Occipital lobe (tissue), 2 donors: Measurements from ENCODE around the gene ALDH4A1. TPM values are rescaled to one million over a fixed set of nuclear protein-coding genes. Genes with fewer than 3 reads are reported as not detected.

Source experiments
- DNase-seq: peaks from one replicate; lab custom pipeline; 2025; lab: John Stamatoyannopoulos, UW
- total RNA-seq: library from RNA; depleted of rRNA; stranded (reverse); fragments of >200 nt; gene quantifications from one replicate; pipeline ENCODE4 v1.2.3, GENCODE V29; 2014

The ALDH4A1 gene
- total RNA-seq, 1 donor from 2014 or later: 6.4 TPM

GRCh38 chr1:18939398-18940302 lies 37.3 kb upstream of the ALDH4A1 start:
- no peak for DNase-seq

GRCh38 chr1:18938707-18939070 lies 36.3 kb upstream of the ALDH4A1 start:
- no peak for DNase-seq

DNA sequence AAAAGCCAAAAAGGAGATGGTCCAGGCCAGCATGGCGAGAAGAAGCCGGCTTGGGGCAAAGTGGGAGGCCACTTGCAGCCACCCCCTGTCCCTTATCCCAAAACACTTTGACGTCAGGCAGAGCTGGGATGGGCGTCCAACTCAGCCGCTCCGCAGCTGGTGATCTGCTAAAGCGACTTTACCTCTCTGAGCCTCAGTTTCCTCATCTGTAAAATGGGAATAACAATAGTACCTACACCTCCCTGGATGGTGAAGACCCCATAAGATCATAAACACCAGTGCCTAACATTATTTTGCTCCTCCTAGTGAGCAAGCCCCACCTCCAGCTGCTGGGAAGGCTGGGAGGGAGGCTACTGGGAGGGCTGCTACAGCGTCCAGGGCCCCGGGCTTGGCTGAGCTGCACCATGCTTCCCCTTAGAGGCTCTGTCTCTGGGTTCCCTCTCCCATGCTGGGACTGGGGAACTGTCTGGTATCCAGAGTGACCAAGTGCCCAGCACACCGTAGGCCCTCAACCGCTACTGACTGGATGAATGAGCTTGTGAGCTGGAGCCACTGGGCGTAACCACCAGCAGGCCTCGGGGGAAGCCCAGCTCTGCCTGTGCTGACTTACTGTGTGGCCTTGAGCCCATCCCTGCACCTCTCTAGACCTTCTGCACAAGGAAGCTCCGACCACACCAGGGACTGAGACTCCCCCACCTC lies 35.8 kb upstream of the ALDH4A1 start:
- DNase-seq: no peak

- DNase-seq: no peak
These were observed 35.2 kb upstream of the ALDH4A1 start for GRCh38 chr1:18937539-18937938.

DNA sequence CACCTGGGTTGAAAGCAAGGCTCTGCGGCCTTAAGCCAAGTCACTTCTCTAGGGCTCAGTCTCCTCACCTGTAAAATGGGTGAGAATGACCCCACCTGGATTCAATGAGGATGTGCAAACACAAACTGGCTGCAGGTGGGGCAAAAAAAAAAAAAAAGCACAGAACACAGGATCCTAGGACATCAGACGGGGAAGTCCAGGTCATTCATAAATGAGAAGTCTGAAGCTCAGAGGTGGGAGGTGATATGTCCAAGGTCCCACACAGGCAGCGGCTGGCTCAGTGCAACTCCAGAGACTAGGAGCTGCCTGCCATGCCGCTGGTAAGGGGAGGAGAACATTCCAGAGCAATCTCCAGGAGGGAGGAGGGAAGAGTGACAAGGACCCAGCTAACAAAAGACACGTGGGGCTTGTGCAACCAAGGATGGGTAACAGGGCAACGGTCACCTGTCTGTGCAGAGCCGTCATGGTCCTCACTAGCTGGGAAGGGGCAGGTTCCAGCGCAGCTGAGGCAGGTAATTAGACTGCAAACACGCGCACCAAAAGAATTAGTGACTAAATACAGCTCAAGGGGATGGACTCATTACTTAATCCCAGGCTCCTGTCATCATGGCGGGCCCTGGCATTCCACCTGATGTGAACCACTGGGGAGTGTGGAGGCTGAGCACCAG lies 34.6 kb upstream of the ALDH4A1 start:
- no peak for DNase-seq

GRCh38 chr1:18936471-18936813 lies 34.1 kb upstream of the ALDH4A1 start:
- no peak for DNase-seq

DNA sequence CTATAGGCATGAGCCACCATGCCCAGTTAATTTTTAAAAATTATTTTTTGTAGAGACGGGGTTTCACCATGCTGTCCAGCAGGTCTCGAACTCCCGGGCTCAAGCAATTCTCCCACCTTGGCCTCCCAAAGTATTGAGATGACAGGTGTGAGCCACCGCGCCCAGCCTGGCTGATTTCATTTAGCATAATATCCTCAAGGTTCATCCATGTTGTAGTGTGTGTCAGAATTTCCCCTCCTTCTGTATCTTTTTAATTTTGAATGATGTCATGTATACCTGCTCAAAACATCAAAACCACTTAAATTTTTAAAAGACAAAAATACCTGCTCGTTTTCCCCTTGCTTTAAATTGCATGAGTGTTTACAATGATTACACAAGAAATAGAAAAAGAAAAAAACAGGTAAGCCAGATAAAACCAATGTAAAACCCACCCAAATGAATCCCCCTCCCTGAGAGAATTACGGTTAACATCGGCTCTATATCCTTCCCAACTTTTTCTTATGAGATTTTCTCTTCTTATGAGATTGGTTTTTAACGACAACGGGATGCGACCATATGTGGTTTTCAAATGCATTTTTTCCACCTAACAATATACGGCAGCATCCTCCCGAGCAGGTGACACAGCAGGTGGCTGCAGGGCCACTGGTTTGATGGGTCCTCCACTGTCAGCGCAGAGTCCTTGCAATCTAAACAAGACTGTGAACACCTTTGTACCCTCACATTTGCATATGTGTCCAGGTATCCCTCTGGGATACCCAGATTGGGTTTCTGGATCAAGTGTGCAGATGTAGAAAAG lies 32.0 kb upstream of the ALDH4A1 start:
- no peak for DNase-seq

- DNase-seq: no peak
These were observed 30.5 kb upstream of the ALDH4A1 start for GRCh38 chr1:18932879-18933278.

DNA sequence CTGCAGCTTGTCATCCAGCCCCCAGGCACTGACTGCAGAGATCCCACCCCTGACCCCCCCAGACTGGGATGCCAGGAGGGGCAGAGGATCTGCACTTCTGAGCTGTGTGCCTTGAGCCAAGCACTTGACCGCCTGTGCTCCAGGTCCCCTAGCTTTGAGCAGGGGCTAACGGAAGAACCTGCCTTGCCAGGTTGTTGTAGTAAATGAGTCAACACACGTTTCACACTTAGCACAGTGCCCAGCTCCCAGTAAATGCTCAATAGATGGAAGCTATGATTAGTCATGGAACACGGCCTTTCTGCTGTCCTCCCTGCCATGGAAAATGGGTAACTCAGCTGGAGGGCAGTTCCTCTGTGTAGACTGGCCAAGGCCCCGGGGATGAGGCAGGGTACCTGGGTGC lies 30.0 kb upstream of the ALDH4A1 start:
- DNase-seq: no peak

DNA sequence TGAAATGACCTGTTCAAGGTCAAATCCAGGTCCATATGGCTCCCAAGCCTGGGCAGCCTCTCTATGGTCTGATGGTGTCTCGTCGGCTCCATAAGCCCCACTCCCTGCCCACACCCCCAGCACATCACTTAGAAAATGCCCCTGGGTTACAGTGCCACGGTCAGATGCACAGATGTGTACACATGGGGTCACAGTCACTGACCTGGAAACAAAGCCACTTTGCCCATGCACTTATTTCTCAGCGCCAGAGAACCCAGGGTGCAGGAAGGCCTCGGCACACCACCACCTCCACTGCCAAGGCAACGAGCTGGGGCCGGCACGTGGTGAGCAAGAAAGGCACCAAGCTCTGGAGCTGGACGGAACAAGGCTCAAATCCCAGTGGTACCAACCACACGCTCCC lies 29.4 kb upstream of the ALDH4A1 start:
- no peak for DNase-seq

GRCh38 chr1:18929686-18930085 lies 27.3 kb upstream of the ALDH4A1 start:
- DNase-seq: no peak

DNA sequence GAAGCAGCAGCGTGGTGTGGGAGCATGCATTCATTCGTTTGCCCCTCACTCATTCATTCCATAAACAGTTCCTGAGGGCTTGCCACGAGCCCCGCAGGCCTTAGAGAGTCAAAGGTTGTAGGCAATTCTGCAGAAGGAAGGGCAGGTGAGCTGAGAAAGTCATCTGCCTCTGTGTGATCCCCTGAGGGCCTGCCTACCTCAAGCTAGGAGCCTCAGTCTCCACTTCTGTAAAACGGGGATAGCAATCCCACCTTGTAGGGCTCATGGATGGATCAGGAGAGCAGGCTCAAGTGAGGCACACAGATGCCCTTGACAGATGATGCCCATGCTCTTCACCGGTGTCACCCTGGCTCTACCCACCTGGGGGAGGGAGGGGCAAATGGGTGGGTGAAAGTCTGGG lies 26.6 kb upstream of the ALDH4A1 start:
- no peak for DNase-seq

- no peak for DNase-seq
These were observed 26.1 kb upstream of the ALDH4A1 start for GRCh38 chr1:18928406-18928805.

DNA sequence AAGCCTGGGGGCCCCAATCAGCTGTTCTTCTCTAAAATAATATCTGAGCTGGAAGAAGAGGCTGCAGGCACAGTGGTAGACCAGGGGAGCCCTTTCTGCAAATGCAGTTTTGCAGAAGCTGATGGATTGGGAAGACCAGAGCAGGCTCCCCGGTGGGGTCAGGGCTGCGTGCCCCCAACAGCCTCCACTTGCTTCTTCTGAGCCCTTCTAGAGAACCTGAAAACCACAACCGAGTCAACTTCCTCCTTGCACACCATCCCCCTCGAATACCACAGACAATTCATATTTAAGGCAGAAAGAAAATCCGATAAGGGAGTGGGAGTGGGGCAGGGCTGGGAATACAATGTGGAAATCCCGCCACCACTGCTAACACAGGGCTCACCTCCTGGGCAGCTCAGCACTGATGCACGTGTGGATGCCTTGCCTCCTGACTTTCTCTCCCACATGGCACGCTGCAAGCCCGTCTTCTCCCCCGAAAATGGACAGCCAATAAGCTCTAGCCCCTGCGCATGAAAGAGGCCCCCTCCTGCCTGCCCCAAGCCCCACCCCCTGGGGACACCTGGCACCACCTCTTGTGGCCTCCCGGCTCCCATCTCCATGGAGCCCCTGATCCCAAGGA lies 25.4 kb upstream of the ALDH4A1 start:
- DNase-seq: no peak

- DNase-seq: no peak
These were observed 24.8 kb upstream of the ALDH4A1 start for GRCh38 chr1:18927082-18927653.

- DNase-seq: peak; percentile 29
These were observed 24.1 kb upstream of the ALDH4A1 start for GRCh38 chr1:18926315-18927081.

GRCh38 chr1:18925279-18925678 lies 22.9 kb upstream of the ALDH4A1 start:
- DNase-seq: no peak

- DNase-seq: no peak
These were observed 21.9 kb upstream of the ALDH4A1 start for GRCh38 chr1:18924221-18924691.

DNA sequence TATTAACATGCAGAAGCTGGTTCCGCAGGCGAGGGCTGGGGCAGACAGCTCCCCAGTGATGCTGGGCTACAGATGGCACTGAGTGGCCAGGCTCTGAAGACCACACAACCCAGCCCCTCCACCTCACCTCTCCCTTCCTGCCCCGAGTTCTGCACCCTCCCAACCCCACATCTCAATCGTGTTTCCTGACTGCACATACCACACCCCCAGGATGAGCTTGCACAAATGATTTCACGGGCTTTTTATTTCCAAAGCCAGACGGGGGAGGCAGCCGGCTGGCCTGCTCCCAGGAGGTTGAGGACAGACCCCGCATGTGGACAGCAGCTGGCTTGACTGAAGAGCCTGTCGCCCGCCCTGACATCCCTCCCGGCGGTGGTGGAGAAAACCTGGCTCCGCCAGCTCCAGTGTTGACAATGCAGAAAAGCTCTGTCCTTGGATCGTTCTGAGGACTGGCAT lies 21.4 kb upstream of the ALDH4A1 start:
- DNase-seq: peak; percentile 46
